Activated T-cell treated with anti-CD3 and anti-CD28 coated beads, Interleukin-2, amount 50 U/mL, for 1 hour (primary cell): ENCODE data around the gene BICD1.
"Not testable (repeated sequence)": the region's sequence is repeated elsewhere in the genome, so short reads cannot be mapped to it uniquely, and the experiment has no call there.

Experiments used
- DNase-seq: peaks from one replicate; pipeline ENCODE4 v3.0.0-alpha.2; 2020

The BICD1 gene

DNA sequence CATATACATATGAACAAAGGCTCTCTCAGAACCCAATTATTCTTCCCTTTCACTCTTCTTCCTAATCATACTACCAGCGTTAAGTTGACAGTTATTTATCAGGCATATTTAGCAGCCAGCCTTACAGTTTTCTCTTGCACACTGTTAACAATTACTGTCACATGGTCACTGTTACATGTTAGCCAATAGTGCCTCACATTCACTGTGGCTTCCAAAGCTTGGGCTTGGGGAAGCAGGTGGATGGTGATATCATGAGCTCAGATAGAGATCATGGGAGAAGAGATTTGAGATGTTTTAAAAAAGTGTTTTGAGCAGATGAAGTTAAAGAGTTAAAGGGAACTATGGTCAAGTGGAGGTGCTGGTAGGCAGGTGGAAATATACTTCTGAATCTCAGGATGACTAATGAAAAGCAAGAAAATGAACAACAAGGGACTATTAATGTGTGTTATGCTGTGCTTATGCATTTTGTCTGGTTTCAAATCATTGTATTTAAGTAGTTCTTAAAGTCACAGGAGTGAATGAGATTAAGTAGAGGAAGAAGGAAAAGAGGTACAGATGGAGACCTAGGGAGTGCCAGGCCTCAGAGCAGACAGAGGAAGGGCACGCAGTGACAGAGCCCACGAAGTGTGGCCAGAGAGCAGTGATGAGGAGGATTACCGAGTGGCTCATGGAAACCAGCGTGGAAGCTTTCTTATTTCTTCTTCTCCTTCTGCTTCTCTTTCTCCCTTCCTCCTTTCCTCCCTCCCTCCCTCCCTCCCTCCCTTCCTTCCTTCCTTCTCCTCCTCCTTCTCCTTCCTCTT lies 39.6 kb downstream of the BICD1 start:
- DNase-seq = no peak

DNA sequence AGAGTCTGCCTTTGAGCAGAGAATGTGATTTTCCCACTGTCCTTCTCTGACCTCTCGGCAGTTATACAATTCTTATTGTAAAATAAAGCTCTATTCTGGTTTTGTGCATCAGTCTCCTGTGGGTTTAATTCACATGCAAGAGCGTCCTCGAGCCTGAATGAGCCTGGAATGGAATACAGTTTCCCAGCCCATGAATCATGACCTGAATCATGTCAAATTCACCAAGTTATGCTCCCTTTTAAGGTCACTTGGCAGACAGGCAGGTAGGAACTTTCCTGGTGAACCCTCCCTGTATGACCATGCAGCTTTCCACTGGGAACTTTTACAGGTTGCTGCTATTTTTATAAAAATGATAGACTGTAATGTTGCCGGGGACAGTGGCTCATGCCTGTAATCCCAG lies 41.7 kb downstream of the BICD1 start:
- DNase-seq = no peak

DNA sequence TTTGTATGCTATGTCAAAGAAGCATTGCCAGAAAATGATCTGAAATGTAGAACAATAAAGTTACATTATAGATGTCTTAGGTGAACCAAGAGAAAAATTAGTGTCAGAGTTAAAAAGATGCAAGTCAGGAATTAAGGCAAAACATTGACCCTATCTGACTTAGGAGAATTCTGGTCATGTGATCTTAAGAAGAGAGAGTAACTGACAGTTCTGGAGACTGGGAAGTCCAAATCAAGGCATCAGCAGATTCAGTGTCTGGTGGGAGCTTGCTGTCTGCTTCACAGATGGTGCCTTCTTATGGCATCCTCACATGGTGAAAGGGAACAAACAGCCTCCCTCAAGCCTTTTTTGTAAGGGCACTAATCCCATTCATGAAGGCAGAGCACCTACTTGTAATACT lies 42.8 kb downstream of the BICD1 start:
- no peak for DNase-seq

DNA sequence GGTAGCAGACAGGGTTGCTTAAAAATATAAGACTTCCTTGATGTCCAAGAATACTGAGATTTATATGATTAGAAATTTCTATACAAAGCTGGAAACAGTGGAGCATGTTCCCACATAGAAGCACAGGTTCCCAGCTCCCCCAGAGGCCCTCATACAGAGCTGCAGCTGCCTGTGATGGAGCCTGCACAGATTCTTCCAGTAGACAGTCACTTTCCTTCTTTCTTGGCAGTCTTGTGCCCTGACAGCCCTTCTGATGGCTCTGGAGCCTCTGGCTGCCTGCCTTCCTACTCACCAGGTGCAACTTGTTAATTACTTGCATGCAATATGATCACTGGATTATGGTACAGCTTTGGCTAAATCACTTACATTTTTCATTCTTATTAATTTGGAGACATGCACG lies 44.4 kb downstream of the BICD1 start:
- DNase-seq = no peak

DNA sequence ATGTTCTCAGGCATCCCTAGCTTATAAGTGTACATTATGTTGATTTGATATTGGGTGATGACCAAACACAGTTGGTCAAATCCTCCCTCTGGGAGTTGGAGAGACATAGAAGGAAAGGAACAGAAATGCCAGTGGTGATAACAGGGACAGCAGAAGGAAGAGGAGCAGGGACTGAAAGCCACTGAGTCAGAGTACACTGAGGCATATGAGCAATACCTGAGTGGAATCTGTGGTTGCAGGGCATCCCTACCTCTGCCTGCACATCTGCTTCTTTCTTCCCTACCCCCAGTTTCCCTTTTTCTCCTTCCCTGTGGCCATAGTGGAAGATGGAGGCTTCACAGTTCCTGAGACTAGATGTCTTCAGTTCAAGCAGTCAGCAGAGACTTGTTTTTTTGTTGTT lies 44.9 kb downstream of the BICD1 start:
- DNase-seq = no peak

DNA sequence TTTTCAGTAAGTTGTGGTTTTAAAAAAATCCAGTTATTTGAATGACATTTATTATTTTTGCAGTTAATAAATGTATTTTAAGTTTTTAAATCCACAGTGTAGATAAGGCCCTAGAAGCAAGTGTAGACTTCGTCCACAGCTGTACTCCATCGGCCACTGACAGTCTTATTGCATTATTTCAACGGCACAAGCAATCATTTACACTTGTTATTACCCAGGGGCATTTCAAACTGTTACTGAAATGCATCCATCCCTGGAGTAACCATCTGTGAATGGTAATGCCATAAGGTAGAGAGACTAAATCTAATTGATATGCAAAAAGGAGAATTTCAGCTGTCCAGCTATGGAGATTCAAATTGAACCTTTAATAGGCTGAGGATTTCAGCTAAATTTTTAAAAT lies 48.4 kb downstream of the BICD1 start:
- DNase-seq = no peak

DNA sequence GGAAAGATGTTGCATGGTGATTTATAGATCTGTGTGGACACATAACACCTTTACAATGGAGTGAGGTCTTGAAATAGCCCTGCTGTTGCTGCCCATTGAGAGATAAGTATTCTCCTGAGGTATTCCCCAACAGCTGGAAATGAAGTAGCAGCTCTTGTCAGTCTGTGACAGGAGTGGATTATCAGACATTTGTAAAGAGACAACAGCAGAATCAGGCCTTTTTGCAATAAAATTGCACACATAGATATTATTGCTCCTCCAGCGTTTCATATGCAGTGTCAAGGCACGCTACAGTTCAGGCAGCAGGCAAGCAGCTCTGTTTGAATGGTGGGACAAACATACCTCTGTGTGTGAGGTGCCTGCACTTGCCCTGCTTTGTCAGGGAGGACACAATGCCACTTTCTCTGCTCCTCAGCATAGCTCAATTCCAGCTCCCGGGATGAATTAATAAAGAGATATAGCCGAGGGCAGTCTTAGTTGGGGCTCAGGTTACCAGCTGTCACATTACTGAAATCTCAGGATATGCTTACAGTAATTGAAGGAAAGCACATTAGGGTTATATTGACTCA lies 49.4 kb downstream of the BICD1 start:
- no peak for DNase-seq

DNA sequence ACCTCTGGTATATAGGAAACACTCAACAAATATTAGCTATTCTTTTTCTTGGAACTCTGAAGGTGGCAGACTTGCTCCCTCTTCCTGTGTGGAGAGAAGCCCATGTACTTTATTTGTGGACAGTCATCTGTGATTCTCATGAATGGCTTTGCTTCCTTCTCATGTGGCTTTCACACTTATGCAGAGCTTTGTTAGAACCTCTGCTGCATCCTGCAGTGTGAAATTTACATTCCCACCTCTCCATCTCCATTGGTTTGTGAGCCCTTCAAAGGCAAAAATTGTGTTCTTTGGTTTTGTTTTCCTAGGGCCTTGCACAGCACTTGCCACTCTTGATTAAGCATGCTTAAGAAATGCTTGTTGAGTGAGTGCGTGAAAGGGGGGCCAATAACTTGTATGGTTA lies 51.9 kb downstream of the BICD1 start:
- no peak for DNase-seq

DNA sequence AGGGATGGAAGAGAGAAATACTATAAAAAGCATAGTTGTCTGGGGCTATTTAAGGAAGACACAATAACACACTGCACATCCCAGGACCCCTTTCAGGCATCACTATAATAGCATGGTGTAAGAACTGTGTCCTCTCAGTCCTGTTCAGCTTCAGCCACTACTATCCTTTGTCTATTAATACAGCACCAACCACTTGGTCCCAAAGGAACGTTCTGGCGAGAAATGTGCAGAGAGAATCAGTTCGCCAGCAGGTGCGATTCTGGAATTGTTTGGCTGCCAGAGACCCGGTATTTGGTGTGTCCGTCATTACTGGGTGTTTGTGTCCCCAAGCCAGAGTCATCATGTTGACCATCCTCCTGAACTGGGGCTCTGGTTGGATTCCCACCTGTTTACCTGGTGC lies 52.7 kb downstream of the BICD1 start:
- no peak for DNase-seq

DNA sequence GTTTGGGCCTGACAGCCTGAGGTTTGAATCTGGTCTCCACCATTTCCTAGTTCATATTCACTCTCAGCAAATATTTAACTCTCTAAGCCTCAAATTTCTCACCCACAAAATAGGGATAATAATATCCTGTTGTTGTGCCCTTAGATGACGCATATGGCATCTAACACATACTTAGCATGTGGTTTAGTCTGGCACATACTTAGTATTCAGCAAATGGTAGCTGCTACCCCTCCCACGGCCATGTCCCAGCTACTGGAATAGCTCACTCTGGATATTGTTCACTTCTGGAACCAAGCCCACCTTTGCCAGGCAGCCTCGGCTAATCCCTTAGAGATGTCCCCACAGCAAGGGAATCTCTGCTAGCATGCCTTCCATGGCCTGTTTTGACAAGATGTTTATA lies 53.3 kb downstream of the BICD1 start:
- no peak for DNase-seq

DNA sequence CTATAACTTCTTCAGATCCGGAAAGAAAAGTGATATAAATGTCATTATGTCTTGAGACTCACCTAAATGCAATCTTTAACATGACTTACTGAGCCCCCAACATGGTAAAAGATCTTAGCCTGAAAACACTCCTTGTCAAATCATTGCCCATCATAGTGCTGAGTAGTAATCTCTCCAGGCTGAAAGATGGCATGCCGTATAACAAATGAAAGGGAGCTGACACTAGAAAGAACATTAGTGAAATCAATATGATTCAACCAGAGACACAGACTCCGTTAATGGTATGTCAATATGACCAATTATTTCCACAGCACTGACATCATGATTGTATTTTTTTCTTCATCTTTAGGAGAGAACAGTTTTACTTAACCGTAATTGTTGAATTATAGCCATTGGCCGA lies 54.4 kb downstream of the BICD1 start:
- DNase-seq = no peak

DNA sequence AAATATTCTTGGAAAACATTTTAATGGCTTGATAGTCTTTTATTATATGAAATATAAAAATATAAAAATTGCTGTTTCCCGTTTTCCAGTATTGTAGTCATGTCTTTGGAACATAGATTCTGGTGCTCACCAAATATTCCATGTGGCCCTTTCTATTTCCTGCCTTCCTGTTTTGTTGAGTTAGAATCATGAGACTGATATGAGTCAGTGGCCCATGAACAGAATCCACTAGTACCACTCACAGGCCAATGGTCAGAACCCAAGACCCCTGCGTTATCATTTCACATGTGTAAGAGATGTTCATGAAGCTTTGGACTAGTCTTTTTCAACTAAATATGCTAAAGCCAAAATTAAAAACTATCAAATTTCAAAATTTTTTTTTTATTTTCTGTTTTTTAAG lies 56.9 kb downstream of the BICD1 start:
- no peak for DNase-seq

DNA sequence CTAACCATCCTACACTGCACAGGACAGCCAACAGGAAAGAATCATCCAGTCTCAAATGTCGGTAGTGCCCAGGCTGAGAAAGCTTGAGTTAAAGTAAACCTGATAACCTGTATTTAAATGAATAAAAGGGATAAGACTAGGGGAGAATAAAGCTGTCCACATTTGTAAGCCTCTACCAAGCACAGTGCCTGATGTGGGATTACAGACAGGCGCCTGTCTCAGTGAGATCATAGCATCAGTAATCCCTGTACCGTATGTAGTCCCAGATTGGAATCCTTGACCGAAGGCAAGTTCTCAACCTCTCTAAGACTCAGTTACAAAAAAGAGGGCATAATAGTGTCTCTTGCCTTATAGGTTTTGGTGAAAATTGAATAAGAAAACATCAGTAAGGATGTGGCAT lies 59.9 kb downstream of the BICD1 start:
- DNase-seq = no peak

DNA sequence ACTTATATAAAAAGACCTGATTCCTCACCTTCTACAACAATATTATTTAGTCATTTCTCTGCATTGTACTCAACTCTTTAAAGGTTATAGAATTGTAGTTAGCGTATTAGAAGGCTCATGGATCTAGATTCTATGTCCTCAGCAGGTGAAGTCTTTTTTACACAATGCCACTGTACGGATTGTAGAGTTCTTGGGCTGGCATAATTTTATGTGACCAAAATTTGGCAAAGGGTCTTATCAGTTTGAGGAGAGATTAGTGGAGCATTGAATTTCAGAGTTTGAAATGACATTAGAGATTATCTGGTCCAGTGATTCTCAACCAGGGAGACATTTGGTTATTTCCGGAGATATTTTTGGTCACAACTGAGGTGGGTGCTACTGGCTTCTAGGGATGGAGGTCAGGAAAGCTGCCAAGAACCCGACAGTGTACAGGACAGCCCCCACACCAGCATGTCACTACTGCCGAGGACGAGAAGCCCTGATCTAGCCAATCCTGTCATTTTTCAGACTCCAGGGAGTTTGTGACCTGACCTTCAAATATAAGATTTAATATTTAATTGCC lies 63.9 kb downstream of the BICD1 start:
- no peak for DNase-seq

DNA sequence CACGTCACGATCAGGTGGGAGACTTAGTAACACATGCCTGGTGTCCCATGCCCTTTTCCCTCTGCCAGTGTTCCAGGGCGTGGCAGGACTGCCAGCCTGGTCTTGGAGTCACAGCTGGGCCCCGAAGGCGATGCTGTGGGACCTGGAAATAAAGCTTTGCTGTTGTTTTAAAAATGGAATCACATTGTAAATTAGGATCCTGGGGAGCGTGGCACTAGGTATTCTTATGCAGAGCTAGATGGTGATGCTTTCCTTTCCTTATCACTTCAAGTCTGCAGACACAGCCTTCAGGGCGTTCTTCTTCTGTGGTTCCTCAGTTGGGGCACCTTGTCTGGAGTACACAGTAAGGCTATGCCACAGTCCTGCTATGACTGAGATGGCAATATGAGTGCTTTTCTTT lies 64.6 kb downstream of the BICD1 start:
- DNase-seq = no peak

DNA sequence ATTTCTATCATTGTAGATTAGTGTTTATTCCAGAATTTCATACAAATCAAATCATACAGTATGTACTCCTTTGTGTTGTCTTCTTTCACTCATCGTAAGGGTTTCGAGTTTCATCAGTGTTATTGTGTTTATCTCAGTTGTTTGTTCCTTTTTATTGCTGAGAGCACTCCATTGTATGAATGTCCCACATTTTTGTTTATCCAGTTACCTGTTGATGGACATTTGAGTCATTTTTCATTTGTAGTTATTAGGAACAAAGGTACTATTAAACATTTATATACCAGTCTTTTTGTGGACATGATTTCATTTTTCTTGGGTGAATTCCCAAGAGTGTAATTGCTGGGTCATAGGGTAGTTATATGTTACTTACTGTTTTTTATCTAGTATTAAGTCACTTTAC lies 70.0 kb downstream of the BICD1 start:
- DNase-seq = no peak

DNA sequence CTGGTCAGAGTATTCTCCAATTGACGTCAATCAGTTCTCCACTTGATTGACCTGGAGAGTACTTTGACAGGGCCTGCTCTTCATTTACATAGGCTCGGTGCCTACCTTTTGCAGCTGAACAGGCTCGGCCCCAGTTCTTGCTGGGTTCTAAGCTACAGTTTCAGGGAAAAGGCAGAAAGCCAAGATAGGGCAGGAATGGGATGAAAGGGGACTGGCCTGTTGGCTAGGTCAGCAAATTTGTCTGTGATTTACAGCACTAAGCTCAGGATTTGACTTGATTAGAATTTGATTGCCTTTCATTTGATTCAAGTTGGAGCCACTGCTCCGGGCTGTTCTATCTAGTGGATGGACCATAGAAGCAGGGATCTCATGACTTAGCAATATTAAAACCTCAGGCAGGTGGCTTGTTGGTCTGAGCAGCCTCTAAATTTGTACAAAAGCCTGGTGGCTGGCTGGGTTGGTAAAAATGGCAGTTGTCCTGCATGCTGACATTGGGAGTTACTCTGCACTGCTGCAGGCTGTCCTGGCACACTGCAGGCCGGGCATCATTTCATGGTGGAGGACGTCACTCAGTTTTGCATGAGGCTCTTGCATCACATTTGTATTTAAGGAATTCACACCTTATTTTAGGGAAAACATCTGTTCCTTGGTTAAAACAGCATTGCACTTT lies 71.8 kb downstream of the BICD1 start:
- DNase-seq = no peak

DNA sequence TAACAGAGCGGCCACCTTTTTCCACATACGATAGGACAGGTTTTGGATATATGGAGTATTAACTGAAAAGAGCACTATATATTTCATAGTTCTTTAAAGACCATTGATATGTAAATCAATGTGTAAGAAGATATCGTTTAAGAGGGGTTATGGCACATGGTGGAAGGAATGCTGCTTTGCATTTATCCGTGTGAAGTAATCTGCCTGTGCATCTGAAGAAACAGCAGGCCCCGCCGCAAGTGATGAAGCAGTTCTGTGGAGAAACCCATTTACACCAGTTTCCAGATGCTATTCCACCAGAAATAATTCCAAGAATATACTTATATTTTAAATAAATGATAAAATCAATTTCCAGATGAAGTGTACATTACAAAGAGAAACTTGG lies 72.4 kb downstream of the BICD1 start:
- no peak for DNase-seq

DNA sequence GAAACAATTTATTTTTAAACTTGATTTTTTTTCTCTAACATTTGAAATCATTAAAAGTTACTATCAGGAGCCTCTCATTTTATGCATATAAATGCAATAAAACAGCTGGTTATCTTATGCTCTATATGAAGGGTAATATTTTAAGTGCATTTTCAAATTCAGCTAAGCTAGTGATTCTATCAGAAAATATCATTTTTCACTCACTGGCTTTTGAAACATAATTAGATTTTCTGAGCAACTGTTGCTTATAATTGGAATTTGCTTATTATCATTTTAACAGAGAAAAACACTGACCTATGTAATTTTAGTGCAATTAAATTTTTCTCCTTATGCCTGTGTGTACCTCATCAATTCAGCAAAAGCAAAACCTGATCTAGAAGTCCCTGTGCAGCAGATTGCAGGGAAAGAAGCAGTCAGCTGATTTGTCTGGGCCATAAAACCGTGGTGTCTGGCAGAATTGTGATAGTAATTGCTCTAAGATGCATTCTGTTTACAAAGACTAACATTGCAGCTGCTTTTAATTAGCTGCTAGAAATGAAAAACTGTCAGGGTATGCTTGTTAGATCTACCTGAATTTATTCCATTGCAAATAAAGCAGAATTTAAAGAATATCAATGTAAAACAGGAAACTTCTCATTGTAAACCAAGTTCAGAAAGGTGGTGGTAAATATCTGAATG lies 75.0 kb downstream of the BICD1 start:
- no peak for DNase-seq

DNA sequence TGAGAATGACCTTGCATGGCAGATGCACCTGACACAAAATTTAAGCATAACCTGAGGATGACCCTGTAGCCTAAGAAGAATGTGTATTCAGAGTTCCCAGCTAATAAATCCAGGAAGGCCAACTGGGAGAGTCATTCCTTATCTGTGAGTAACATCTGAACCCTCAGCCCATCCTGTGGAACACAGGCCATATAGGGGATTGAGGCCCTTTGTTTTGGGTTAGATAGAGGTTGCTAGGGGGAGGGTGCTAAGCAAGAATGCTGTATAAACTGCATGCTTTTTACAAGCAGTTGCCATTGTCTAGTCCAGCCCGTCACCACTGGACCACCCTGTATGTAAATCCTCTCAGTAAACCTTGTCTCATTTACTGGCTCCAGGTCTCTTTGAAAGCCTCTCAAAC lies 77.0 kb downstream of the BICD1 start:
- no peak for DNase-seq

DNA sequence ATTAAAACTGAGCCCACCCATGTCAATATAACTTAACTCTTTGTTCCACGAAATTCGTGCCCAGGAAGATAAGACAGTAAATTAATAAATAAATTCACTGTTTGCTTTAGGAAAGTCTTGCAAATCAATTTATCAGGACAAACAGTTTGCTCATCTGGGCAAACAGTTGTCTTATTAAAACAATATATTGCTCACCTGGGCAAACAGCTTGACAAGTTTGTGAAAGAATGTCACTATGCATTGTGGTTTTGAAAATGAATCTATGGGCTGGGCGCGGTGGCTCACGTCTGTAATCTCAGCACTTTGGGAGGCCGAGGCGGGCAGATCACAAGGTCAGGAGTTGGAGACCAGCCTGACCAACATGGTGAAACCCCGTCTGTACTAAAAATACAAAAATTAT lies 80.5 kb downstream of the BICD1 start:
- DNase-seq = not testable (repeated sequence)

DNA sequence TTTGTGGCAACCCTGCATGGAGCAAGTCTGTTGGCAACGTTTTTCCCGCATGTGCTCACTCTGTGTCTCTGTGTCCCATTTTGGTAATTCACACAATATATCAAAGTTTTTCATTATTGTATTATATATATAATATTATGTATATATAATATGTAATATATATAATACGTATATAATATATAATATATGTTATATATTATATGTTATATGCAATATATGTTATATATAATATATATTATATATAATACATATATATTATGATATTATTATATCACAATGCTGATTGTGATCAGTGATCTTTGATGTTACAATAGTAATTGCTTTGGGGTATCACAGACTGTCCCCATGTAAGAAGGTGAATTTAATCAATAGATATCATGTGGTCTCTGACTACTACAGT lies 84.8 kb downstream of the BICD1 start:
- no peak for DNase-seq
